NCI-H2029 treated with DMSO at 0.1 percent for 48 hours (cell line): Measurements from ENCODE around the gene IGSF9.
A peak's percentile ranks its signal among the peaks of the same experiment; 100 is the strongest.

ENCODE experiments used
- DNase-seq: peaks from one replicate; lab custom pipeline; 2025; lab: John Stamatoyannopoulos, UW

IGSF9 gene

GRCh38 chr1:159897962-159898361 is 47.5 kb downstream of the IGSF9 start:
- DNase-seq, result no peak

DNA sequence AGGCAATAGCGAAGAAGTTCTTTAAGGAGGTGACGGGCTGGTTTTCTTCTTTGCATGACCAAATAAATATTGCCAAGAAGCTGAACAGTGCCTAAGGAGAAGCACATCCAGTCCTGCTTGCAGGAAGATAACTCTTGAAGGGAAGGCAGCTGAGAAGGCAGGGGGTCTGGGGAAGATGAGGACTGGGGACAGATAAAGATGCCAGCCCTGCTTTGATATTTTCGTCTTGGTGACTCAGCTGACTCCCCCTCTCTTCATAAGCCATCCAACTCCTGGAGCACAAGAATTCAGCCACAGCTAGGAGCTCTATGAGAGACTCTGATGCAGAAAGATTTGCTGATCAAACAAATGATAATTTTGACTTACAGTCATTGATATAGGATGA is 48.9 kb downstream of the IGSF9 start:
- DNase-seq, result no peak

DNA sequence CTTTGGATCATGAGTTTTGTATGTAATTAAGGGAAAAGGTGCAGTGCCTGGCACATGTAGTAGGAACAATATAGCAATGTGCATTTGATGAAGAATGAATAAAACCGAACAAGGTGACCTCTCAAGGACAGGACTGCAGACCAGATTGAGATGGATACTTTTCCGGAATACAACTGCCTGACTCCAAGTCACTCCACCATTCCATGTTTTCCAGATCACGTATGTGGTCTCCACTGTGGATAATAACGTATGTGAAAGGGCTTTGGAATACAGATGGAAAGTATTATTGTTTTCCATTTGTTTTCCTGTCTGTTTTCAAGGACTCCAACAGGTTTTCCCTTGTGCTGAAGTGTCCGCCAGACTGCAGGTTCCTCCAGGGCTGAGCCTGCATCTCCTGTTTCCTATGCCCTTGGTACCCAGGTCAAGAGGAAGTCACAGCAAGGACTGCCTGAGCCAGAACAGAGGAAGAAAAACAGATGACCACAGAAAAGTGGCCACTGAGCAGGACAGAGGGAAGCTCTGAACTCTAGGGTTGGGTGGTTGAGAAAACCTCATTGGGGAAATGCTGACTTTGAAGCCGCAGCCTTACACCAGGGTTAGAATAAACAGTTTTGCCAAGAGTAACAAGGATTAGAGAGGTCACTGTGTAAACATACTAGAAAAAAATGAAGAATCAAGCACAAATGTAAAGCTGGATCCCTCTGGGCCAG is 49.4 kb downstream of the IGSF9 start:
- no peak for DNase-seq

DNA sequence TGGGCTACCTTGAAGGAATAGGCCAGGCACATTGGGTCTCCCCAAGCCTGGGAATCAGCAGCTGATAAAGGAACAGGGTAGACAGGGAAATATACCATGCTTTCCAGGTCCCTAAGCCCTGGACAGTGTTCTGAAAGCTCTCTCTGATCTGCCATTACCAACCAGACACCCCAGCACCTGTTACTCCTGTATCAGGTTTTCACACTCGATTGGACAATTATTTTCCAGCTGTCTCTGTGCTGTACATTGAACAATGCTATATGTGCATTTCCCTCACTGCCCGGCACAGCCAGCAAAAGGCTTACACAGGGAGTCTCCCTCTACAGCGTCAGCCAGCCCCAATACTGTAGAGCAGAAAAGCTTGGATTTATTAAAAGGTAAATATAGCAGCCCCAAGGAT is 50.1 kb downstream of the IGSF9 start:
- DNase-seq, result no peak

GRCh38 chr1:159892944-159893343 is 52.5 kb downstream of the IGSF9 start:
- no peak for DNase-seq

DNA sequence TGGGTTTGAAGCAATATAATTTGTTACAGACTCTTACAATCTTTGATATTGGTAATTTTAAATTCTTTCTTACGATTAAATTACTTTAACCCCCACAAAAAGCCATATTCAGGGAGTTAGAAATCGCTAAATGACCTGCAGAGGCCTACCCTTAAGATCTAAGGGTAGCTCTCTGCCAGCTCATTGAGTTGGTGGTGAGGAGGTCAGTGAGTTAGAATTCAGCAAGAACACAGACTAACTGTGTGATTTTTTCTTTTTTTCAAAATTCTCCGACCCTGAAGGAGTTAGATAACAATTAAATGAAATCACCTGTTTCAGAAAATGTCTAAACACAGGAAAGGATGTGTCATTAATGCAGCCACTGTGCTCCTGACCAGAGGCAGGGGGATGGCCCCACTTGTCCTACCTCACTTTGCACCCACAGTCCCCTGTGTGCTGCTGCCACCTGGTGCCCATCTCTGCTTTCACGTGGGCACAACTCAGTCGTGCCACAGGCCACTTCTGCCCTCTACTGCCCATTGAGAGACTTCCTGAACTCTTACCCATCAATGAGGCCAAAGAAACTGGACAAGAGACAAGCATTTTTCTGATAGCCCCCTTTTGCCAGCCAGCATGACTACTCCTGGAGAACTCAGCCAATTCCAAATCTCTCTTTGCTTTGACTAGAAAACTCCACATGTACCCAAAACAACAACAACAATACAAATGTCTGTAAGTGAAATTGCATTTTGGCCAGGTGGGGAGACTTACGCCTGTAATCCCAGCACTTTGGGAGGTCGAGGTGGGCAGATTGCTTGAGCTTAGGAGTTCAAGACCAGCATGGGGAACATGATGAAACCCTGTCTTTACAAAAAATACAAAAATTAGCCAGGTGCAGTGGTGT is 53.9 kb downstream of the IGSF9 start:
- peak; percentile 64 for DNase-seq

DNA sequence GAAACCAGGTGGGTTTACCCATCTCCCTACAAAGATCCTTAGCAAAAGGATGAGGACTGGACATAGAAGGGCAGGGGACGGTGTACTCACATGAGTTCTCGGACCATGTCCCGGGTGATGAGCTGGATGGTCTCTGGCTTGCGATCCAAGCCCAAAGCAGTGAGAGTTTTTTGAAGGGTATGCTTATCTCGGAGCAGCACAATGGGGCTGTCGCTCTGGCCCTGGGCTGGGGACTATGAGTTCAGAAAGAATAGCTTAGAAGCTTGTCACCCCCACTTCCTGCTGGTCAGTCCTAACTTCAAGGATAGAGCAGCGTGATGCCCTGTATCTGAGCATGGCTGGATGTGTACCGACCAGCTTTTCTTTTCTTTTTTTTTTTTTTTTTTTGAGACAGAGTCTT is 55.0 kb downstream of the IGSF9 start:
- DNase-seq, result no peak

DNA sequence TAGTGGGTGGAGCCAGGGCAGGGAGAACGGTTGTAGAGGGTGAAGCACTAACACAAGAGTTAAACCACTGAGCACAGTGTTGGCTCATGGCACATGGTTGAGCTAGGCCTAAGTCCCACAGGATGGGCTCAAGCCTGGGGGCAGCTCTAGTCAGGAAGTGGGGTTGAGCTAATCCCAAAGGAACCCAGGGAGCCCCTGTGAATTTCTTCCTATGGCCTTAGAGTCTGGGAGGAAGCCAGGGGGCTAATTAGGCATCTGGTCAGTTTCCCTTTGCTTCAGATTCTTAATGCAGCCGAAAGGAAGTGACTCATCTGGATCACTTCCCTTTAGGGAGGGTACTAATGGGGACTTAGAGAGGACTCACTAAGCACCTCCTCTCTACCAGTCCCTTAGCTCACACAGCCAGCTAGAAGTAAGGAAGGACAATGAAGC is 55.6 kb downstream of the IGSF9 start:
- no peak for DNase-seq

GRCh38 chr1:159889202-159889601 is 56.2 kb downstream of the IGSF9 start:
- no peak for DNase-seq

- no peak for DNase-seq
These were observed 61.1 kb downstream of the IGSF9 start for GRCh38 chr1:159884296-159884695.

- no peak for DNase-seq
These were observed 62.3 kb downstream of the IGSF9 start for GRCh38 chr1:159883134-159883533.

DNA sequence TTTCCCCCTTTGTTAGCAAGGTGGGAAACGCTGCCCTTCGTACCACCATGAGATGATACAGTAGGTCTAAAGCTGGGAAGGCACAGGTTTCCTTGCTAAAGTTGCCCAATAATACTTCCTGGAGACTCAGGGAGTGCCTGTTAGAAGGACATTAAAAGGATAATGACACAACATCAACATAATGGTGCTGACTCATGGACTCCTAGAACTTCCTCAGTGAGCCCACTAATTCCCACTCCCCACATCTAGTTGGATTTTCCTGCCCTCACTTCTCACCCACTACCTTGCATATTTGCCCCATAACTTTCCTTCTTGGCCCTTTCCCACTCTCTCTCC is 62.9 kb downstream of the IGSF9 start:
- no peak for DNase-seq

DNA sequence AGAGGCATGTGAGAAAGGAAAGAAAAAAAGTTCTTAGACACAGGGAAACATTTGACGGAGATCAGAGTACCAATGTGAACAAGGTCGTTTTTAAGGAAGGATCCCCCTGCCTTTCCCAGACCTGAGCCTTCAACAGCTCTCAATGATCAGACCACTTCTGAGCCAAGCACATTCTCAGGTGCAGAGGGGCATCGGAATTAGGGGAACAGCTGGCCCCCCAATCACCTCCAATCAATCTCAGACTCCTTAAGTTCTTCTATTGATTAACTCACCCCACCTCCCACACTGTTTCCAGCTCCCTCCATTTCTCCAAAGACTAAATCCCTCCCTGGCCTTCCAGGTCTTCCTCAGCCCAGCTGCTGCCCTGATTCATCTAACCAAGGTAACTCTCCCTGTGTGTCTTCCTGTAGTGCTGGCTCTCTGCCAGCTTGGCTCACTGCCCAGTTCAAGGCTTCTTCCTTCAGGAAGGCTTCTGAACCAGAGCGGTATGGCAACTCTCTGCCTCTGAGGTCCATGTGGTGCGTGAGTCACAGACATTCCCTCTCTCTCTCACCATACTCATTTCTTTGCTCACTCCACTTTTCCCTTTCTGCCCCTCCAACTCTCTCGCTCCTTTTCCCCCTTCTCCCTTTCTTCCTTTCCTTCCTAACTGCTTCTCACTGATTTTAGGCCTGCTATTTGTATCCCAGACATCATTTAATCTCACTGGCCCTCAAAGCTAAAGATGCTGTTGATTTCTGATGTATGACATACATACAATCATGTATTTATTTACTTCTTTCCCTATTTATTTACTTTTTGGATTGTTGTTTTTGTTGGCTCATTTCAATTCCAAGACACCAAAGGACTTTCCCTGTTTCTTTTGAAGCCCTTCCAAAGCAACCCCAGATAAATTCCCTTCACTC is 63.5 kb downstream of the IGSF9 start:
- DNase-seq, result peak; percentile 78

DNA sequence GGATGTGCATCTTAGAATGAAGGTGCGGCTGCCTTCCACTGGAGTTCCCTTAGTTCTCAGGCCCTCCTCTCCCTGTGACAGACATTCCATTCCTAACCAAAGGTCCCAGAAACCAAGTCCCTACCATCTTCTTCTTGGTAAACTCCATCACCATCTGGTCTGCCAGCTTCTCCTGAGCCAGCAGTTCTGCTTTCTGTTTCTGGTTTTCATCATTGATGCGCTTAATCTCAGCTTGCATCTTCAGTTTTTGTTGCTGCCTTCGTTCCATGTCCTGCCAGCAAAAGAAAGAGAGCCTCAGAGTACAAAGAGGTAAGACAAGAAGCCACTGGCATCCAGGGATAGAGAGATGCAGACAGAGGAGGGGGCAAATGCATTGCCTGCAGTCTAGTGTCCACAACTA is 65.0 kb downstream of the IGSF9 start:
- DNase-seq, result peak; percentile 9

- no peak for DNase-seq
These were observed 65.4 kb downstream of the IGSF9 start for GRCh38 chr1:159879977-159880376.

GRCh38 chr1:159879136-159879535 is 66.3 kb downstream of the IGSF9 start:
- DNase-seq, result no peak

DNA sequence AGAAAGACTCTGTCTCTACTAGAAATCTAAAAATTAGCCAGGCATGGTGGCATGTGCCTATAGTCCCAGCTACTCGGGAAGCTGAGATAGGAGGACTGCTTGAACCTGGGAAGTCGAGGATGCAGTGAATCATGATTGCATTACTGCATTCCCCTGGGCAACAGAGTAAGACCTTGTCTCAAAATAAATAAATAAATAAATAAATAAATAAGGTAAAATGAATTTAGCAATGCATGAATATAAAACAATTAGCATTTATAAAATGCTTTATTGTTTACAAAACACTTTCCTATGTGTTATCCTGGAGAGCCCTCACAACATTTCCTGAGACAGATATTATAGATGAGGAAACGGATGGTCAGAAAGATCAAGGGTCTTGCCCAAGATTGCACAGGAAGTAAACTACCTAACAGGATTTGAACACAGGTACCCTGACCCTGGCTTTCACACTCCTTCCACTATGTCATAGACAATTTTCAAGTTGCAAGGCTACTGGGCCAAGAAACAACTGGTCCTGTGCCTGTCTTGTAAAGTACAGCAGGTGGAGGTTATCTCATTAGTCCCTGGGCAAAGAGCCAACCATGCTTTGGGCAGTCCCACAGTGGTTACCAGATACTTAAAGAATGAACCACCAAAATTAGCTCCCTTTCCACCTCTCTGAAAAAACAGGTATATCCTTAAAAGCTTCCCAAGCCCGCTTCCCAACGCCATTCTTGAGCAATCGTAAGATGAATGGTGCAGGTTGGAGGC is 67.5 kb downstream of the IGSF9 start:
- DNase-seq, result peak; percentile 12
